Neural cell (in vitro differentiated cells): Measurements from ENCODE around the gene ACAP3. TPM values are rescaled to one million over a fixed set of nuclear protein-coding genes. Genes with fewer than 3 reads are reported as not detected.

ENCODE experiments used
- H2AFZ ChIP-seq: fragments of 200-600, 300-800 bp; sonication (generic), shearing (Covaris generic); 2 replicates; pipeline ENCODE4 v1.6.0; 2014; ENCODE audit warnings: low read depth, mild to moderate bottlenecking, antibody characterized with exemption, low read length, moderate library complexity
- H3F3A ChIP-seq: fragments of 200-600 bp; shearing (Covaris generic); 2 replicates; pipeline ENCODE4 v1.6.1; 2016; ENCODE audit warnings: mild to moderate bottlenecking, moderate library complexity, mixed read lengths, antibody characterized with exemption, low read length; ENCODE audit not compliant: insufficient read depth, poor library complexity, severe bottlenecking
- H3K27ac ChIP-seq: fragments of 200-600, 300-800 bp; sonication (generic), shearing (Covaris generic); 2 replicates; pipeline ENCODE4 v1.5.1; 2014; ENCODE audit warnings: mild to moderate bottlenecking, low read length, moderate library complexity
- H3K27me3 ChIP-seq: fragments of 300-800, 200-600 bp; sonication (generic), shearing (Covaris generic); 2 replicates; pipeline ENCODE4 v1.6.0; 2014; ENCODE audit warnings: mild to moderate bottlenecking, low read depth, low read length, moderate library complexity; ENCODE audit not compliant: insufficient read depth
- H3K36me3 ChIP-seq: fragments of 300-800, 200-600 bp; sonication (generic), shearing (Covaris generic); 2 replicates; pipeline ENCODE4 v1.5.1; 2014; ENCODE audit warnings: mild to moderate bottlenecking, antibody characterized with exemption, low read length, moderate library complexity; ENCODE audit not compliant: insufficient read depth
- H3K4me2 ChIP-seq: fragments of 300-800, 200-600 bp; sonication (generic), shearing (Covaris generic); 2 replicates; pipeline ENCODE4 v1.6.0; 2014; ENCODE audit warnings: mild to moderate bottlenecking, low read length
- H3K4me3 ChIP-seq: fragments of 300-800, 200-600 bp; sonication (generic), shearing (Covaris generic); 2 replicates; pipeline ENCODE4 v1.5.1; 2014; ENCODE audit warnings: mild to moderate bottlenecking, low read length, moderate library complexity
- H3K79me2 ChIP-seq: fragments of 200-600 bp; shearing (Covaris generic); replicated peaks from 2 replicates; pipeline ENCODE4 v1.6.0; 2014; ENCODE audit warnings: mild to moderate bottlenecking, low read length, moderate library complexity; ENCODE audit not compliant: insufficient read depth
- H3K9ac ChIP-seq: fragments of 300-800, 200-600 bp; sonication (generic), shearing (Covaris generic); 2 replicates; pipeline ENCODE4 v1.6.1; 2016; ENCODE audit warnings: mild to moderate bottlenecking, low read length, mixed read lengths
- H3K9me2 ChIP-seq: fragments of 200-600 bp; shearing (Covaris generic); 2 replicates; pipeline ENCODE4 v1.6.1; 2016; ENCODE audit warnings: mild to moderate bottlenecking, low read length, mixed read lengths; ENCODE audit not compliant: insufficient read depth
- H3K9me3 ChIP-seq: fragments of 200-600, 300-800 bp; sonication (generic), shearing (Covaris generic); 2 replicates; pipeline ENCODE4 v1.6.1; 2016; ENCODE audit warnings: mild to moderate bottlenecking, mixed run types, low read length, moderate library complexity, mixed read lengths
- H4K20me1 ChIP-seq: fragments of 200-600 bp; shearing (Covaris generic); 2 replicates; pipeline ENCODE4 v1.6.1; 2016; ENCODE audit warnings: mild to moderate bottlenecking, mixed run types; ENCODE audit not compliant: insufficient read depth
- CTCF ChIP-seq: fragments of 450-650 bp; IDR thresholded peaks from 2 replicates; pipeline ENCODE4 v1.5.1; 2014; ENCODE audit warnings: antibody characterized with exemption, mild to moderate bottlenecking, moderate library complexity; ENCODE audit not compliant: poor library complexity, severe bottlenecking
- EP300 ChIP-seq: fragments of 450-650 bp; conservative IDR thresholded peaks from 2 replicates; pipeline ENCODE4 v1.6.1; 2014; ENCODE audit warnings: antibody characterized with exemption, mild to moderate bottlenecking, moderate library complexity; ENCODE audit not compliant: poor library complexity, severe bottlenecking
- EZH2 ChIP-seq: fragments of 200-600, 300-800 bp; shearing (Covaris generic), sonication (generic); IDR thresholded peaks from 2 replicates; pipeline ENCODE4 v1.6.1; 2014; ENCODE audit warnings: antibody characterized with exemption, low read length, borderline replicate concordance, mild to moderate bottlenecking; ENCODE audit not compliant: insufficient read depth, poor library complexity, severe bottlenecking
- MXI1 ChIP-seq: fragments of 450-650 bp; conservative IDR thresholded peaks from 2 replicates; pipeline ENCODE4 v1.6.1; 2014; ENCODE audit warnings: antibody characterized with exemption, mild to moderate bottlenecking; ENCODE audit not compliant: poor library complexity, severe bottlenecking
- POLR2AphosphoS5 ChIP-seq: IDR thresholded peaks from 2 replicates; pipeline ENCODE4 v1.6.1; 2012
- RAD21 ChIP-seq: fragments of 450-650 bp; conservative IDR thresholded peaks from 2 replicates; pipeline ENCODE4 v1.6.1; 2014; ENCODE audit warnings: antibody characterized with exemption, mild to moderate bottlenecking, moderate library complexity
- REST ChIP-seq: IDR thresholded peaks from 2 replicates; pipeline ENCODE4 v1.6.1; 2012; ENCODE audit warnings: borderline replicate concordance
- SMC3 ChIP-seq: fragments of 450-650 bp; conservative IDR thresholded peaks from 2 replicates; pipeline ENCODE4 v1.6.1; 2014; ENCODE audit warnings: antibody characterized with exemption, mild to moderate bottlenecking, moderate library complexity; ENCODE audit not compliant: poor library complexity
- TAF1 ChIP-seq: IDR thresholded peaks from 2 replicates; pipeline ENCODE4 v1.6.1; 2012; ENCODE audit warnings: low read depth
- polyA plus RNA-seq: library from polyadenylated mRNA; depleted of rRNA; stranded (reverse); fragments of >200 nt; gene quantifications from 2 replicates; pipeline ENCODE4 v1.2.3, GENCODE V29; 2014

Gene ACAP3
- polyA plus RNA-seq, 1 donor from 2014 or later = 186 TPM

- Histone ChIP-seq H3K9me3 (no peaks in the 10 kb centered on the region), H3K36me3 (no peaks in the 10 kb centered on the region), H3K4me2 (no peak overlapping the region), H3K27ac (no peak overlapping the region), H3K27me3 (no peaks in the 10 kb centered on the region), H4K20me1 (no peaks in the 10 kb centered on the region), H2AFZ (no peak overlapping the region), H3K79me2 (no peaks in the 10 kb centered on the region), H3K9ac (no peak overlapping the region), H3F3A (no peaks in the 10 kb centered on the region), H3K4me3 (no peak overlapping the region), H3K9me2 (no peaks in the 10 kb centered on the region)
- TF ChIP-seq RAD21 (no peak), CTCF (no peak), TAF1 (no peak), POLR2AphosphoS5 (no peak), EP300 (no peak), MXI1 (no peak), EZH2 (no peak), REST (no peak), SMC3 (no peak)
Observed at GRCh38 chr1:1314678-1315335, 7.1 kb upstream of the ACAP3 start.

- no peaks in the 10 kb centered on the region for H3K27me3 ChIP-seq
- no peaks in the 10 kb centered on the region for H3K36me3 ChIP-seq
- H4K20me1 ChIP-seq = no peaks in the 10 kb centered on the region
- H3K4me3 ChIP-seq = no peak overlapping the region
- H3K4me2 ChIP-seq = no peak overlapping the region
- no peak overlapping the region for H3K9ac ChIP-seq
- H3F3A ChIP-seq = no peaks in the 10 kb centered on the region
- H3K79me2 ChIP-seq = no peaks in the 10 kb centered on the region
- no peaks in the 10 kb centered on the region for H3K9me2 ChIP-seq
- no peaks in the 10 kb centered on the region for H3K9me3 ChIP-seq
- no peak for TF ChIP-seq POLR2AphosphoS5
- no peak for TF ChIP-seq TAF1
- no peak for TF ChIP-seq SMC3
- TF ChIP-seq MXI1 = no peak
- TF ChIP-seq RAD21 = no peak
- no peak for TF ChIP-seq REST
- no peak for TF ChIP-seq EZH2
- TF ChIP-seq EP300 = no peak
- TF ChIP-seq CTCF = no peak
- no peak overlapping the region for H3K27ac ChIP-seq
- no peak overlapping the region for H2AFZ ChIP-seq
Observed at GRCh38 chr1:1314237-1314586, 6.5 kb upstream of the ACAP3 start.
